ENCODE measurements around the gene LRRN1.

DNA sequence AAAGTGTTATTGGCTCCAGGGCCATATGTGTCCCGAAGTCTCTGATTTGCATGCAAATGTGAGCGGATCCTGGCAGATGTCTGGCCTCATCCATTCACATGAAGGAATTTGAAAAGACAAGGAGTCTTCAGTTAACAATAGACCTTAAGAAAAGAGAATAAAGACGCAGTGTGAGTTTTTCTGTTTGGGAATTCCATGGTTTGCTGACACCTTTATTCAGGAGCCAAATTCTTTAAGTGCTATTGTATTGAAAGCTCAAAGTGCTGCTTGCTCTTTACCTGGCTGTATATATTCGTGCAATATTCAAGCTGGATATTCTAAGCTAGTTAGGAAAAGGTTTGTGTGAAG is 2.2 kb downstream of the LRRN1 start:
- TF ChIP-seq, protein P1, sequence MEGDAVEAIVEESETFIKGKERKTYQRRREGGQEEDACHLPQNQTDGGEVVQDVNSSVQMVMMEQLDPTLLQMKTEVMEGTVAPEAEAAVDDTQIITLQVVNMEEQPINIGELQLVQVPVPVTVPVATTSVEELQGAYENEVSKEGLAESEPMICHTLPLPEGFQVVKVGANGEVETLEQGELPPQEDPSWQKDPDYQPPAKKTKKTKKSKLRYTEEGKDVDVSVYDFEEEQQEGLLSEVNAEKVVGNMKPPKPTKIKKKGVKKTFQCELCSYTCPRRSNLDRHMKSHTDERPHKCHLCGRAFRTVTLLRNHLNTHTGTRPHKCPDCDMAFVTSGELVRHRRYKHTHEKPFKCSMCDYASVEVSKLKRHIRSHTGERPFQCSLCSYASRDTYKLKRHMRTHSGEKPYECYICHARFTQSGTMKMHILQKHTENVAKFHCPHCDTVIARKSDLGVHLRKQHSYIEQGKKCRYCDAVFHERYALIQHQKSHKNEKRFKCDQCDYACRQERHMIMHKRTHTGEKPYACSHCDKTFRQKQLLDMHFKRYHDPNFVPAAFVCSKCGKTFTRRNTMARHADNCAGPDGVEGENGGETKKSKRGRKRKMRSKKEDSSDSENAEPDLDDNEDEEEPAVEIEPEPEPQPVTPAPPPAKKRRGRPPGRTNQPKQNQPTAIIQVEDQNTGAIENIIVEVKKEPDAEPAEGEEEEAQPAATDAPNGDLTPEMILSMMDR (IDR thresholded peaks at IDR 0.05), result no peak
- TF ChIP-seq ZFX (IDR thresholded peaks at IDR 0.05; ENCODE audit: borderline replicate concordance), result no peak

Data from 22Rv1 (cell line).